GM12872 (cell line): ENCODE data around the gene MYO3A.

Experiments
- CTCF ChIP-seq: IDR thresholded peaks from 3 replicates; pipeline ENCODE4 v1.5.1; 2011; ENCODE audit warnings: low read depth, mild to moderate bottlenecking, low read length, moderate library complexity; ENCODE audit not compliant: insufficient read depth

The MYO3A gene

GRCh38 chr10:26015092-26015491, 81.1 kb downstream of the MYO3A start:
- TF ChIP-seq CTCF, result no peak

GRCh38 chr10:26022831-26023230, 88.8 kb downstream of the MYO3A start:
- no peak for TF ChIP-seq CTCF

GRCh38 chr10:26024303-26024702, 90.3 kb downstream of the MYO3A start:
- no peak for TF ChIP-seq CTCF

GRCh38 chr10:26025523-26025922, 91.5 kb downstream of the MYO3A start:
- TF ChIP-seq CTCF, result no peak

- TF ChIP-seq CTCF, result no peak
Observed at GRCh38 chr10:26029858-26030257, 95.8 kb downstream of the MYO3A start.

GRCh38 chr10:26031300-26031699, 97.3 kb downstream of the MYO3A start:
- no peak for TF ChIP-seq CTCF

- TF ChIP-seq CTCF, result no peak
Observed at GRCh38 chr10:26043469-26043868, 109.4 kb downstream of the MYO3A start.
